Stimulated activated CD4-positive, alpha-beta T cell treated with anti-CD3 and anti-CD28 coated beads, Interleukin-4, amount 100 ng/mL, for 24 hours (primary cell): ENCODE results near the gene SLITRK2.

Experiments used
- DNase-seq: peaks from one replicate; pipeline ENCODE4 v3.0.0-alpha.2; 2020

The SLITRK2 gene

GRCh38 chrX:145817331-145818185 lies at the start of gene SLITRK2:
Gene SLITRK2, plus strand, starts transcription at chrX:145817829. Its CDS starts 4,597 bp downstream, at chrX:145822426.
- DNase-seq, result no peak

- DNase-seq, result no peak
Observed at GRCh38 chrX:145773006-145773405, 44.6 kb upstream of the SLITRK2 start.

- no peak for DNase-seq
Observed at GRCh38 chrX:145792281-145792680, 25.3 kb upstream of the SLITRK2 start.

- no peak for DNase-seq
Observed at GRCh38 chrX:145803508-145803907, 14.1 kb upstream of the SLITRK2 start.

- DNase-seq, result no peak
Observed at GRCh38 chrX:145813081-145813480, 4.5 kb upstream of the SLITRK2 start.

GRCh38 chrX:145816601-145817315 lies 871 bp upstream of the SLITRK2 start:
- DNase-seq, result no peak

- DNase-seq, result no peak
Observed at GRCh38 chrX:145818186-145819113, 821 bp downstream of the SLITRK2 start.

GRCh38 chrX:145820825-145821224 lies 3.2 kb downstream of the SLITRK2 start:
- no peak for DNase-seq

- DNase-seq, result no peak
Observed at GRCh38 chrX:145821291-145821897, 3.8 kb downstream of the SLITRK2 start.

- no peak for DNase-seq
Observed at GRCh38 chrX:145821898-145822571, 4.4 kb downstream of the SLITRK2 start.

- DNase-seq, result no peak
Observed at GRCh38 chrX:145823132-145823531, 5.5 kb downstream of the SLITRK2 start.

GRCh38 chrX:145825896-145826295 lies 8.3 kb downstream of the SLITRK2 start:
- no peak for DNase-seq

- no peak for DNase-seq
Observed at GRCh38 chrX:145826466-145826865, 8.8 kb downstream of the SLITRK2 start.

- DNase-seq, result no peak
Observed at GRCh38 chrX:145832796-145833195, 15.2 kb downstream of the SLITRK2 start.

- no peak for DNase-seq
Observed at GRCh38 chrX:145840531-145840930, 22.9 kb downstream of the SLITRK2 start.

GRCh38 chrX:145843146-145843904 lies 25.7 kb downstream of the SLITRK2 start:
- no peak for DNase-seq

- no peak for DNase-seq
Observed at GRCh38 chrX:145844886-145845285, 27.3 kb downstream of the SLITRK2 start.

GRCh38 chrX:145848448-145848847 lies 30.8 kb downstream of the SLITRK2 start:
- no peak for DNase-seq

- no peak for DNase-seq
Observed at GRCh38 chrX:145848857-145849256, 31.2 kb downstream of the SLITRK2 start.

GRCh38 chrX:145853181-145853580 lies 35.6 kb downstream of the SLITRK2 start:
- DNase-seq, result no peak

GRCh38 chrX:145856181-145856580 lies 38.6 kb downstream of the SLITRK2 start:
- DNase-seq, result no peak
